Keratinocyte (primary cell): ENCODE results near the gene TPRG1L. TPM values are rescaled to one million over a fixed set of nuclear protein-coding genes. Genes with fewer than 3 reads are reported as not detected.

ENCODE experiments used
- DNase-seq: peaks from one replicate; pipeline ENCODE4 v3.0.0-alpha.2; 2011; ENCODE audit warnings: low read depth, missing footprints, low spot score
- FAIRE-seq: peaks from 2 replicates; lab custom pipeline; 2011; peaks lifted over from hg19 to GRCh38; lab: Jason Lieb, UNC
- H2AFZ ChIP-seq: 2 replicates; pipeline ENCODE4 v1.6.0; 2012; ENCODE audit warnings: low read length, control low read depth, inconsistent platforms; ENCODE audit not compliant: control insufficient read depth
- H3K27ac ChIP-seq: 2 replicates; pipeline ENCODE4 v1.5.1; 2011; ENCODE audit warnings: low read length; ENCODE audit not compliant: control insufficient read depth, insufficient read depth
- H3K27me3 ChIP-seq: 3 replicates; pipeline ENCODE4 v1.6.0; 2011; ENCODE audit warnings: low read length; ENCODE audit not compliant: control insufficient read depth, insufficient read depth; ENCODE audit errors: extremely low read depth
- H3K36me3 ChIP-seq, 2 experiments: 2 replicates in 1 of 2; 3 replicates in 1 of 2; pipeline ENCODE4 v1.5.1; 2011; ENCODE audit warnings: low read length in 2 of 2, mild to moderate bottlenecking in 1 of 2; ENCODE audit not compliant: control insufficient read depth in 2 of 2, insufficient read depth in 2 of 2; ENCODE audit errors: extremely low read depth in 1 of 2
- H3K4me1 ChIP-seq: 3 replicates; pipeline ENCODE4 v1.5.1; 2011; ENCODE audit warnings: low read length; ENCODE audit not compliant: control insufficient read depth, insufficient read depth; ENCODE audit errors: extremely low read depth
- H3K4me2 ChIP-seq: 3 replicates; pipeline ENCODE4 v1.6.0; 2011; ENCODE audit warnings: low read depth, low read length; ENCODE audit not compliant: control insufficient read depth, insufficient read depth; ENCODE audit errors: extremely low read depth
- H3K4me3 ChIP-seq, 3 experiments: fragments of 200-600 bp in 1 of 3; sonication (generic) in 1 of 3; 2 replicates in 2 of 3; 3 replicates in 1 of 3; pipeline ENCODE4 v1.5.1; 2011 to 2016; ENCODE audit warnings: low read length in 3 of 3, mild to moderate bottlenecking in 3 of 3, control low read depth in 2 of 3, inconsistent platforms in 1 of 3, low read depth in 1 of 3, mixed read lengths in 1 of 3, mixed run types in 1 of 3, moderate library complexity in 1 of 3; ENCODE audit not compliant: control insufficient read depth in 2 of 3, insufficient read depth in 2 of 3; ENCODE audit errors: extremely low read depth in 1 of 3
- H3K79me2 ChIP-seq: 2 replicates; pipeline ENCODE4 v1.6.0; 2012; ENCODE audit warnings: low read length; ENCODE audit not compliant: control insufficient read depth, insufficient read depth
- H3K9ac ChIP-seq: 3 replicates; pipeline ENCODE4 v1.6.0; 2011; ENCODE audit warnings: low read length; ENCODE audit not compliant: control insufficient read depth, insufficient read depth; ENCODE audit errors: extremely low read depth
- H3K9me1 ChIP-seq: 3 replicates; pipeline ENCODE4 v1.6.0; 2011; ENCODE audit warnings: low read length; ENCODE audit not compliant: control insufficient read depth, insufficient read depth; ENCODE audit errors: extremely low read depth
- H3K9me3 ChIP-seq: 2 replicates; pipeline ENCODE4 v1.5.1; 2012; ENCODE audit warnings: low read depth, low read length; ENCODE audit not compliant: control insufficient read depth
- H4K20me1 ChIP-seq: 3 replicates; pipeline ENCODE4 v1.6.0; 2011; ENCODE audit warnings: low read length; ENCODE audit not compliant: control insufficient read depth, insufficient read depth; ENCODE audit errors: extremely low read depth
- CTCF ChIP-seq, 3 experiments: IDR thresholded peaks in 1 of 3; conservative IDR thresholded peaks in 1 of 3; optimal IDR thresholded peaks in 1 of 3; 2 replicates in 2 of 3; 3 replicates in 1 of 3; pipeline versions ENCODE3 to v1.5.1; 2011; ENCODE audit warnings: low read length in 3 of 3, mild to moderate bottlenecking in 3 of 3, moderate library complexity in 2 of 3, control low read depth in 1 of 3, inconsistent platforms in 1 of 3; ENCODE audit not compliant: insufficient read depth in 2 of 3; ENCODE audit errors: extremely low read depth in 1 of 3
- EZH2 ChIP-seq: IDR thresholded peaks from one replicate; pipeline ENCODE4 v1.6.1; 2012; ENCODE audit warnings: inconsistent platforms, mild to moderate bottlenecking, low read length, moderate library complexity
- dilution Hi-C: fragments of 300-500 bp; cut with MboI; formaldehyde crosslinking; loops from one replicate; pipeline ENCODE4 v1.7.0; 2020; ENCODE audit warnings: low sequenced_read_pairs; ENCODE audit not compliant: extremely low pct_ligation_motif_present
- polyA plus RNA-seq, 5 experiments: library from polyadenylated mRNA; depleted of rRNA in 3 of 5; stranded (reverse) in 3 of 5; stranded (forward) in 1 of 5; unstranded in 1 of 5; fragments of >200 nt; gene quantifications; 1 replicate in 1 of 5; 2 replicates in 3 of 5; 3 replicates in 1 of 5; pipeline versions ENCODE4 v1.2.1 to v1.2.3, GENCODE V29; 2011 to 2012; ENCODE audit warnings: missing spikeins in 2 of 5, low read depth in 1 of 5, low replicate concordance in 1 of 5

TPRG1L gene
- polyA plus RNA-seq, 1 donor (not counting 4 experiments of a cell fraction or from before 2014, with no cell fraction given): 57.4 TPM

DNA sequence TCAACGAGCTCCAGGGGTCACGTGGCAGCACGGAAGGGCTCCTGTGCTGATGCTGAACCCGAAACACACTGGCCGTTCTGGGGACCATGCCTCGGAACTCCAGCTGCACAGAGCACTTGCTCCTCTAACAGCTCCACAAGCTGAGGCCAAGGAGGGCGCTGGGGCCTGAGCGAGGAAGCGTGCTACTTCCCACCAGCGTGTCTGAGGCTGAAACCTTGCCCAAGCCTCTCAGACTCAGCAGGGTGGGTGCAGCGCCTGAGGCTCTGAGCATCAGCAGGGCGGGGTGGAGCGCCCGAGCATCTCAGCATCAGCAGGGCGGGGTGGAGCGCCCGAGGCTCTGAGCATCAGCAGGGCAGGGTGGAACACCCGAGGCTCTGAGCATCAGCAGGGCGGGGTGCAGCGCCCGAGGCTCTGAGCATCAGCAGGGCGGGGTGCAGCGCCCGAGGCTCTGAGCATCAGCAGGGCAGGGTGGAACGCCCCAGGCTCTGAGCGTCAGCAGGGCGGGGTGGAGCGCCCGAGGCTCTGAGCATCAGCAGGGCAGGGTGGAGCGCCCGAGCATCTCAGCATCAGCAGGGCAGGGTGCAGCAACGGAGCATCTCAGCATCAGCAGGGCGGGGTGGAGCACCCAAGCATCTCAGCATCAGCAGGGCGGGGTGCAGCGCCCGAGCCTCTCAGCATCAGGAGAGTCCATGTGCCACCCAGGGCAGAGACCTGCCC, 15.5 kb downstream of the TPRG1L start:
- Histone ChIP-seq H3K36me3 (peaks cover 18 to 22% of the 10 kb centered on the region in 2 experiments), H3K4me2 (no peak overlapping the region), H3K27me3 (no peaks in the 10 kb centered on the region), H3K4me1 (no peaks in the 10 kb centered on the region), H4K20me1 (no peaks in the 10 kb centered on the region), H3K4me3 (no peak overlapping the region), H3K9me3 (no peaks in the 10 kb centered on the region), H3K27ac (no peak overlapping the region), H3K79me2 (no peaks in the 10 kb centered on the region), H3K9me1 (no peaks in the 10 kb centered on the region), H3K9ac (no peak overlapping the region), H2AFZ (no peak overlapping the region)
- DNase-seq (no peak), FAIRE-seq (no peak)
- dilution Hi-C loops: loop anchor here (25.0 kb wide), 1 partner anchor 103 kb away; no protein-coding TSS in a partner anchor
- TF ChIP-seq EZH2 (no peak), CTCF (optimal IDR thresholded peaks at IDR 0.05 in 1 of 3, IDR thresholded peaks at IDR 0.05 in 1 of 3, conservative IDR thresholded peaks at IDR 0.05 in 1 of 3; ENCODE audit: extremely low read depth in 1 of 3, insufficient read depth in 2 of 3, low read length in 3 of 3) (no peak)

GRCh38 chr1:3641046-3641760, 16.4 kb downstream of the TPRG1L start:
- H3K4me2 ChIP-seq: no peak overlapping the region
- no peaks in the 10 kb centered on the region for H3K27me3 ChIP-seq
- FAIRE-seq (no peak), DNase-seq (no peak)
- H3K4me1 ChIP-seq: no peaks in the 10 kb centered on the region
- no peaks in the 10 kb centered on the region for H3K9me1 ChIP-seq
- no peaks in the 10 kb centered on the region for H4K20me1 ChIP-seq
- dilution Hi-C loops: loop anchor here (25.0 kb wide), 1 partner anchor 104 kb away; no protein-coding TSS in a partner anchor
- H2AFZ ChIP-seq: no peak overlapping the region
- no peak for TF ChIP-seq EZH2
- TF ChIP-seq CTCF (optimal IDR thresholded peaks at IDR 0.05 in 1 of 3, IDR thresholded peaks at IDR 0.05 in 1 of 3, conservative IDR thresholded peaks at IDR 0.05 in 1 of 3; ENCODE audit: extremely low read depth in 1 of 3, insufficient read depth in 2 of 3, low read length in 3 of 3): no peak
- H3K79me2 ChIP-seq: no peaks in the 10 kb centered on the region
- H3K36me3 ChIP-seq: peaks cover 13 to 22% of the 10 kb centered on the region in 2 experiments
- no peak overlapping the region for H3K4me3 ChIP-seq
- H3K27ac ChIP-seq: no peak overlapping the region
- H3K9me3 ChIP-seq: no peaks in the 10 kb centered on the region
- no peak overlapping the region for H3K9ac ChIP-seq
